Gastrocnemius medialis (tissue), 4 donors: Measurements from ENCODE around the gene MILR1.

Experiments
- POLR2A ChIP-seq, 2 donors: fragments of 450-650 bp; IDR thresholded peaks; one replicate each; pipeline ENCODE4 v1.6.1; 2017; ENCODE audit warnings: antibody characterized with exemption in 2 of 2, mild to moderate bottlenecking in 2 of 2, moderate library complexity in 2 of 2
- TF ChIP-seq, protein P1 (sequence below), 5 experiments: fragments of 450-650 bp in 3 of 5; fragments of 200-600 bp in 2 of 5; sonication (generic) in 2 of 5; IDR thresholded peaks in 4 of 5; conservative IDR thresholded peaks in 1 of 5; 1 replicate in 4 of 5; 2 replicates in 1 of 5; pipeline ENCODE4 v1.5.1; 2016 to 2019; ENCODE audit warnings: antibody characterized with exemption in 5 of 5, mild to moderate bottlenecking in 3 of 5, moderate library complexity in 3 of 5

DNA sequence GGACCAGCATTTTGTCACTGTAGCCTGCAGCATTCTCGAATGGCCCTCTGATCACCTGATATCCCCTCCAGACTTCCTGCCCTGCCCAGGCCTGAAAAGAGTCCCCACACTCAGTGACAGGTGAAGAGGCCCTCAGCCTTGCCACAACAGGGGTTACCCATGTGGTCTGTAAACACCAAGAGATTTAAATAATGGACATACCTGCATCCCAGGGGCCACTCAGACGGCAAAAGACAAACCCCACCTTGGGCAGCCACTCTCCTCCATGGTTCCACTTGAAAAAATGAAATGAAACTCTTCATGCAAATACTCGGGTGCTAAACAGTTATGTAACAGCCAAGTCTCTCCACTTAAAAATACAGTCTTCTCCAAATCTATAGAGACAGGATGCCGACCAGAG is 35.4 kb upstream of the MILR1 start:
- TF ChIP-seq, protein P1, sequence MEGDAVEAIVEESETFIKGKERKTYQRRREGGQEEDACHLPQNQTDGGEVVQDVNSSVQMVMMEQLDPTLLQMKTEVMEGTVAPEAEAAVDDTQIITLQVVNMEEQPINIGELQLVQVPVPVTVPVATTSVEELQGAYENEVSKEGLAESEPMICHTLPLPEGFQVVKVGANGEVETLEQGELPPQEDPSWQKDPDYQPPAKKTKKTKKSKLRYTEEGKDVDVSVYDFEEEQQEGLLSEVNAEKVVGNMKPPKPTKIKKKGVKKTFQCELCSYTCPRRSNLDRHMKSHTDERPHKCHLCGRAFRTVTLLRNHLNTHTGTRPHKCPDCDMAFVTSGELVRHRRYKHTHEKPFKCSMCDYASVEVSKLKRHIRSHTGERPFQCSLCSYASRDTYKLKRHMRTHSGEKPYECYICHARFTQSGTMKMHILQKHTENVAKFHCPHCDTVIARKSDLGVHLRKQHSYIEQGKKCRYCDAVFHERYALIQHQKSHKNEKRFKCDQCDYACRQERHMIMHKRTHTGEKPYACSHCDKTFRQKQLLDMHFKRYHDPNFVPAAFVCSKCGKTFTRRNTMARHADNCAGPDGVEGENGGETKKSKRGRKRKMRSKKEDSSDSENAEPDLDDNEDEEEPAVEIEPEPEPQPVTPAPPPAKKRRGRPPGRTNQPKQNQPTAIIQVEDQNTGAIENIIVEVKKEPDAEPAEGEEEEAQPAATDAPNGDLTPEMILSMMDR (IDR thresholded peaks at IDR 0.05 in 4 of 5, conservative IDR thresholded peaks at IDR 0.05 in 1 of 5), result no peak
- no peak for TF ChIP-seq POLR2A (IDR thresholded peaks at IDR 0.05)
